Epithelial cell of proximal tubule (primary cell): ENCODE data around the gene UPK1B. TPM values are rescaled to one million over a fixed set of nuclear protein-coding genes. Genes with fewer than 3 reads are reported as not detected.

Experiments
- DNase-seq: peaks from one replicate; pipeline ENCODE4 v3.0.0-alpha.2; 2011; ENCODE audit warnings: low read depth
- H3K4me3 ChIP-seq: 2 replicates; pipeline ENCODE4 v1.5.1; 2011; ENCODE audit warnings: low read depth, mild to moderate bottlenecking, low read length
- CTCF ChIP-seq: conservative IDR thresholded peaks from 2 replicates; pipeline ENCODE4 v1.5.1; 2012; ENCODE audit warnings: low read depth, mild to moderate bottlenecking, low read length
- total RNA-seq: library from RNA; depleted of rRNA; stranded (reverse); fragments of >200 nt; gene quantifications from 2 replicates; pipeline ENCODE4 v1.2.3, GENCODE V29; 2015

UPK1B gene
- total RNA-seq, 1 donor from 2014 or later = 56.4 TPM

DNA sequence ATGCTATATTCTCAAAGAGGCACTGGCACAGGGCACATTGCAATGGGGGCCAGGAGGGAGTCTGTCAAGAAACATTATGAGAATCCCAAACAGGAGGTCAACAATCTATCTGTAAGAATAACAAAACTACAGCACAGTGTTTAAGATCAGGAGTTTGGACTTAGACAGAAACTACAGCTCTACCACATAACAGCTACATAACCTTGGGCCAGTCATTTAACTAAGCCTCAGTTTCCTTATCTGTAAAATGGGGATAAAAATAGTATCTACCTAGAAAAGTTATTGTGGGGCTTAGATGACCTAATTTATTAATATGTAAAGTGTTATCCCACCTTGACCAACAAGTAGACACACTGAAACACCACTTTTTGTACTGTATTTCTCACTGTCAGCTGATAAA, 57.3 kb downstream of the UPK1B start:
- TF ChIP-seq CTCF = no peak
- H3K4me3 ChIP-seq = no peak overlapping the region
- no peak for DNase-seq

DNA sequence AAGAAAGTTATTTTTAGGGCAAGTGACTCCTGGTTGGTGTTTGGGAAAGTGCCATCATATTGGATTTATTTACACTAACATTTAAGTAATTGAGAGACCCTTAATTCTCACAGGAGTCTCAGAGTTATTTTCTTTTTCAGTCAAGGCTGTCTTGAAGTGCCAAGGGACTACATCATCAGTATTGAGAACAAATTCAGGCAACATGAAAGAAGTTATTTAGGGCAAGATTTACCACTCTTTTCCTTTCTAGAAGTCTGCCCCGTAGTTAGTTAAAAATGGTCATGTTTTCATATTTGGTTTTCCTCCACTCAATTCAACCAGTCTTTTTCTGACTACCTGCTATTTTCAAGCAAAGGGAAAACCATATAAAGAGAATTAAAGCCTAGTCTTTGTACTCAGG, 61.2 kb downstream of the UPK1B start:
- DNase-seq = no peak
- H3K4me3 ChIP-seq = no peak overlapping the region
- TF ChIP-seq CTCF = no peak

- no peak for TF ChIP-seq CTCF
- no peak for DNase-seq
- H3K4me3 ChIP-seq = no peak overlapping the region
Measured at GRCh38 chr3:119235151-119235550, 61.8 kb downstream of the UPK1B start.

GRCh38 chr3:119236756-119237155, 63.4 kb downstream of the UPK1B start:
- no peak overlapping the region for H3K4me3 ChIP-seq
- no peak for TF ChIP-seq CTCF
- no peak for DNase-seq

GRCh38 chr3:119237299-119237698, 63.9 kb downstream of the UPK1B start:
- TF ChIP-seq CTCF = no peak
- no peak for DNase-seq
- H3K4me3 ChIP-seq = no peak overlapping the region

- no peak for DNase-seq
- peak overlapping the region; percentile 60 for H3K4me3 ChIP-seq
- TF ChIP-seq CTCF = no peak
Measured at GRCh38 chr3:119238363-119238762, 65.0 kb downstream of the UPK1B start.

- TF ChIP-seq CTCF = no peak
- DNase-seq = no peak
- peak overlapping the region; percentile 60 for H3K4me3 ChIP-seq
Measured at GRCh38 chr3:119239206-119239820, 65.9 kb downstream of the UPK1B start.
